HCT116 (cell line): ENCODE results near the gene ASB15. TPM values are rescaled to one million over a fixed set of nuclear protein-coding genes. Genes with fewer than 3 reads are reported as not detected.

Experiments
- ATAC-seq: fragments of 200-7000 bp; cut with Tn5 transposase; 2 replicates; pipeline ENCODE4 v1.9.1; 2020; ENCODE audit warnings: mild to moderate bottlenecking, moderate library complexity
- BruUV-seq: library from RNA; stranded (reverse); fragments of 400-500 nt; replicated peaks from 2 replicates; lab custom pipeline; 2021; lab: Mats Ljungman, UMichigan
- CTCF ChIA-PET: fragments of 300-600 bp; sonication (Branson Sonifier 250); formaldehyde crosslinking; loops from one replicate; lab custom pipeline; 2021; ENCODE audit warnings: antibody characterized with exemption; lab: Charles Lee
- POLR2A ChIA-PET: fragments of 300-600, 350-600 bp; sonication (Branson Sonifier 250); formaldehyde crosslinking; loops from one replicate; lab custom pipeline; 2021; ENCODE audit warnings: antibody characterized with exemption; lab: Charles Lee
- RAD21 ChIA-PET, 2 experiments: fragments of 300-600 bp; sonication (Branson Sonifier 250); formaldehyde crosslinking; loops; one replicate each; lab custom pipeline; 2023; ENCODE audit warnings: low total read pairs in 2 of 2; ENCODE audit not compliant: uncharacterized antibody in 2 of 2, unreplicated experiment in 2 of 2, low non-redundant PET in 1 of 2; lab: Charles Lee
- DNase-seq: peaks from one replicate; pipeline ENCODE4 v3.0.0-alpha.2; 2010; ENCODE audit warnings: low read depth, low spot score
- H2AFZ ChIP-seq: fragments of 200-600 bp; shearing (Covaris generic), sonication (generic); 2 replicates; pipeline ENCODE4 v1.6.1; 2017; ENCODE audit warnings: low read depth, mixed run types, mixed read lengths, antibody characterized with exemption, low read length; ENCODE audit not compliant: poor library complexity, severe bottlenecking
- H3K27ac ChIP-seq: 2 replicates; pipeline ENCODE4 v1.5.1; 2012; ENCODE audit warnings: low read depth, low read length
- H3K27me3 ChIP-seq: fragments of 200-600 bp; sonication (generic); 2 replicates; pipeline ENCODE4 v1.6.1; 2016; ENCODE audit warnings: mixed run types, low read length, mixed read lengths; ENCODE audit not compliant: insufficient read depth
- H3K36me3 ChIP-seq, 2 experiments: fragments of 200-500 bp in 1 of 2; fragments of 200-600 bp in 1 of 2; sonication (Bioruptor generic) in 1 of 2; sonication (generic) in 1 of 2; 2 replicates each; pipeline versions ENCODE4 v1.5.1 to v1.6.1; 2014 to 2016; ENCODE audit warnings: low read length in 2 of 2, inconsistent platforms in 1 of 2, mixed read lengths in 1 of 2, mixed run types in 1 of 2; ENCODE audit not compliant: insufficient read depth in 2 of 2, control insufficient read depth in 1 of 2
- H3K4me1 ChIP-seq, 2 experiments: fragments of 200-600 bp in 1 of 2; sonication (generic) in 1 of 2; 2 replicates each; pipeline versions ENCODE4 v1.5.1 to v1.6.1; 2012 to 2017; ENCODE audit warnings: low read length in 2 of 2, inconsistent platforms in 1 of 2, mild to moderate bottlenecking in 1 of 2, mixed read lengths in 1 of 2, mixed run types in 1 of 2, moderate library complexity in 1 of 2; ENCODE audit not compliant: insufficient read depth in 2 of 2, control insufficient read depth in 1 of 2
- H3K4me2 ChIP-seq: fragments of 200-600 bp; sonication (generic); 2 replicates; pipeline ENCODE4 v1.6.1; 2017; ENCODE audit warnings: mixed run types, low read length, mixed read lengths
- H3K4me3 ChIP-seq, 2 experiments: fragments of 200-600 bp in 1 of 2; sonication (generic) in 1 of 2; replicated peaks in 1 of 2; 2 replicates each; pipeline ENCODE4 v1.5.1; 2011 to 2016; ENCODE audit warnings: low read length in 2 of 2, control low read depth in 1 of 2, low read depth in 1 of 2, mild to moderate bottlenecking in 1 of 2, mixed read lengths in 1 of 2, mixed run types in 1 of 2
- H3K79me2 ChIP-seq: fragments of 200-600 bp; sonication (generic); 2 replicates; pipeline ENCODE4 v1.6.1; 2017; ENCODE audit warnings: mild to moderate bottlenecking, mixed run types, low read length, moderate library complexity, mixed read lengths; ENCODE audit not compliant: insufficient read depth
- H3K9ac ChIP-seq: fragments of 200-600 bp; sonication (generic); 2 replicates; pipeline ENCODE4 v1.6.1; 2016; ENCODE audit warnings: low read length, mixed read lengths
- H3K9me2 ChIP-seq: fragments of 200-600 bp; sonication (generic), shearing (Covaris generic); 2 replicates; pipeline ENCODE4 v1.6.1; 2017; ENCODE audit warnings: mixed run types, mild to moderate bottlenecking, moderate library complexity; ENCODE audit not compliant: insufficient read depth
- H3K9me3 ChIP-seq, 2 experiments: fragments of 200-500 bp in 1 of 2; fragments of 200-600 bp in 1 of 2; sonication (Bioruptor generic) in 1 of 2; sonication (generic) in 1 of 2; 2 replicates each; pipeline ENCODE4 v1.6.1; 2014 to 2017; ENCODE audit warnings: low read length in 2 of 2, mixed read lengths in 2 of 2, inconsistent platforms in 1 of 2, low read depth in 1 of 2, mild to moderate bottlenecking in 1 of 2, mixed run types in 1 of 2, moderate library complexity in 1 of 2; ENCODE audit not compliant: control insufficient read depth in 1 of 2, insufficient read depth in 1 of 2
- H4K20me1 ChIP-seq: fragments of 200-600 bp; sonication (generic), shearing (Covaris generic); 2 replicates; pipeline ENCODE4 v1.6.1; 2017; ENCODE audit warnings: mixed run types, mild to moderate bottlenecking, moderate library complexity; ENCODE audit not compliant: insufficient read depth
- CBX3 ChIP-seq: IDR thresholded peaks from 2 replicates; pipeline ENCODE4 v1.6.1; 2012; ENCODE audit warnings: low read depth
- CEBPB ChIP-seq: IDR thresholded peaks from 2 replicates; pipeline ENCODE4 v1.6.1; 2012; ENCODE audit warnings: low read depth
- CTCF ChIP-seq, 3 experiments: fragments of 200-600 bp in 1 of 3; sonication (generic) in 1 of 3; IDR thresholded peaks in 2 of 3; conservative IDR thresholded peaks in 1 of 3; 2 replicates each; pipeline ENCODE4 v1.5.1; 2012 to 2017; ENCODE audit warnings: low read depth in 2 of 3, low read length in 2 of 3, antibody characterized with exemption in 1 of 3, borderline replicate concordance in 1 of 3, control low read depth in 1 of 3, mild to moderate bottlenecking in 1 of 3, mixed read lengths in 1 of 3, mixed run types in 1 of 3, moderate library complexity in 1 of 3; ENCODE audit not compliant: insufficient read depth in 1 of 3
- EGR1 ChIP-seq: IDR thresholded peaks from 2 replicates; pipeline ENCODE4 v1.6.1; 2012; ENCODE audit warnings: low read depth
- ELF1 ChIP-seq: IDR thresholded peaks from 2 replicates; pipeline ENCODE4 v1.6.1; 2012; ENCODE audit warnings: low read depth, borderline replicate concordance
- EZH2phosphoT487 ChIP-seq: fragments of 200-600 bp; IDR thresholded peaks from 2 replicates; pipeline ENCODE4 v1.6.1; 2018; ENCODE audit warnings: antibody characterized with exemption, borderline replicate concordance
- FOSL1 ChIP-seq: IDR thresholded peaks from 2 replicates; pipeline ENCODE4 v1.6.1; 2012; ENCODE audit warnings: low read depth
- JUND ChIP-seq: IDR thresholded peaks from 2 replicates; pipeline ENCODE4 v1.6.1; 2012
- MAX ChIP-seq: IDR thresholded peaks from 2 replicates; pipeline ENCODE4 v1.6.1; 2012
- POLR2A ChIP-seq: IDR thresholded peaks from 2 replicates; pipeline ENCODE4 v1.7.0; 2011; ENCODE audit warnings: borderline replicate concordance; ENCODE audit not compliant: insufficient read depth, insufficient read length; ENCODE audit errors: extremely low read depth
- SP1 ChIP-seq: IDR thresholded peaks from 2 replicates; pipeline ENCODE4 v1.6.1; 2012; ENCODE audit warnings: low read depth
- SRF ChIP-seq: IDR thresholded peaks from 2 replicates; pipeline ENCODE4 v1.6.1; 2012; ENCODE audit warnings: low read depth
- TCF7L2 ChIP-seq: IDR thresholded peaks from 2 replicates; pipeline ENCODE4 v1.7.0; 2011; ENCODE audit warnings: borderline replicate concordance, inconsistent platforms; ENCODE audit not compliant: insufficient read depth, insufficient read length; ENCODE audit errors: extremely low read depth
- YY1 ChIP-seq: IDR thresholded peaks from 2 replicates; pipeline ENCODE4 v1.6.1; 2011; ENCODE audit warnings: low read length, low read depth, moderate library complexity, mild to moderate bottlenecking; ENCODE audit not compliant: insufficient replicate concordance; ENCODE audit errors: extremely low read depth
- ZFX ChIP-seq: fragments of 450-650 bp; IDR thresholded peaks from 2 replicates; pipeline ENCODE4 v1.6.1; 2017
- intact Hi-C: fragments of 100-400 bp; cut with micrococcal nuclease; formaldehyde crosslinking; loops from 2 replicates; pipeline ENCODE4 v1.10.0; 2022
- total RNA-seq: library from RNA; stranded (reverse); gene quantifications from one replicate; pipeline ENCODE4 v1.2.1, GENCODE V29; 2021; ENCODE audit not compliant: unreplicated experiment
- TF ChIP-seq, protein P1 (sequence below): IDR thresholded peaks from 2 replicates; pipeline ENCODE4 v1.6.1; 2012

ASB15 gene
- total RNA-seq, 1 experiment from 2014 or later: not detected

DNA sequence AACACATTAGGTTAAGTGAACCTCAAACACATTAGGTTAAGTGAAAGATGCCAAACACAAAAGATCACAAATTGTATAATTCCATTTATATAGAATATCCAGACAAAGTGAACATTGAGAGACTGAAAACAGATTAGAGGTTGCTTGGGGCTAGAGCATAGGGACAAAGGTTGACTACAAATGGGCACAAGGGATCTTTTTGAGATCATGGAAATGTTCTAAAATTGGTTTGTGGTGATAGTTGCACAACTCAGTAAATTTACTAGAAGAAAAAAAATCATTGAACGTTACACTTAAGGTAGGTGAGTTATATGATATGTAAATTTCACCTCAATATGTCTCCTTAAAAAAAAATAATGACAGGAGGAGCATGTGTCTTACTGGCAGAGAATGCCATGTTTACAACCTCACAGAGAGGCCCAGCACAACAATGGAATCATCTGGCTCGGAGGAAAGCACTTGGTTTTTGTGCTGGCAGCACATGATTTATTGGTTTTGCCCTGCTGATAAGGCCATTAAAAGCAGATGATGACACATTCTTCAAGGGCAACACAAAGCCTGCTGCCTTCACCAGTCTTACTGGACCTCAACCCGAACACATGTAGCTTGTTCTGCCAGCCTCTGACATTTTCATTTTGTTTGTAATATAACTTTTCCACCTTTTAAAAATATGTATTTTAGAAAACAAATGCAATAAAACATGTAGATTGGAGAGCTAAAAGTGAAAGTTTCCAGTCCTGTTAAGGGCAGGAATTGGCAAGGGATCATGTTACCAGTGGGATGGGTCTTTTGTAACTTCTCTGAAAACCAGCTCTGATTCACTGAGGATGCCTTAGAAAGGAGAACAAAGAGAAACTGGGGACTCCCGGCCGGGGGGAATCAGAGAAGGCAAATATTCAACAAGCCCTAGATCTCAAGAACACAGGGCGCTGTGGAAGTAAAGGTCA is 42.1 kb downstream of the ASB15 start:
- H3K4me3 ChIP-seq: peak overlapping the region; percentile 1 to 49
- BruUV-seq: no TSS peak

More for the DNA sequence above, 42.1 kb downstream of the ASB15 start:
- peak overlapping the region; percentile 78 for H3K4me2 ChIP-seq
- DNase-seq: peak; percentile 66
- CTCF ChIA-PET: interaction anchor here (0.9 to 1.8 kb wide), 5 partner anchors 8 to 228 kb away, joined by 3 to 7 read pairs (median 5); no protein-coding TSS in a partner anchor
- TF ChIP-seq CBX3 (peak; percentile 79), TCF7L2 (peak; percentile 66), SRF (peak; percentile 97), ELF1 (no peak), CEBPB (peak; percentile 49), FOSL1 (peak; percentile 54; the same call in 1 of the 2 replicates), ZFX (no peak), MAX (peak; percentile 67), CTCF (IDR thresholded peaks at IDR 0.05 in 2 of 3, conservative IDR thresholded peaks at IDR 0.05 in 1 of 3; ENCODE audit: borderline replicate concordance in 1 of 3, insufficient read depth in 1 of 3, low read depth in 2 of 3, low read length in 2 of 3) (no peak), JUND (peak; percentile 64), YY1 (peak; percentile 5), POLR2A (no peak), EZH2phosphoT487 (no peak), SP1 (peak; percentile 63), EGR1 (no peak)
- TF ChIP-seq, protein P1, sequence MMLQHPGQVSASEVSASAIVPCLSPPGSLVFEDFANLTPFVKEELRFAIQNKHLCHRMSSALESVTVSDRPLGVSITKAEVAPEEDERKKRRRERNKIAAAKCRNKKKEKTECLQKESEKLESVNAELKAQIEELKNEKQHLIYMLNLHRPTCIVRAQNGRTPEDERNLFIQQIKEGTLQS: 0 out of 2 replicates have a peak, but pooled peaks have one; percentile 44
- TF ChIP-seq, all 23 proteins: peak for 10
- Histone ChIP-seq H4K20me1 (no peaks in the 10 kb centered on the region), H3K9ac (peak overlapping the region; percentile 18; the same call in 1 of the 2 replicates), H3K27me3 (no peaks in the 10 kb centered on the region), H3K4me1 (peaks cover 13 to 33% of the 10 kb centered on the region in 2 experiments; a peak in 3 of 4 replicates), H3K79me2 (no peaks in the 10 kb centered on the region), H3K27ac (peak overlapping the region; percentile 2), H3K36me3 (no peaks in the 10 kb centered on the region), H3K9me3 (no peaks in the 10 kb centered on the region), H2AFZ (peak overlapping the region; percentile 97), H3K9me2 (no peaks in the 10 kb centered on the region; the same call in 1 of the 2 replicates)
- intact Hi-C loops: no loop called here
- ChIA-PET POLR2A (no interaction called here), RAD21 (no interaction called here)
- ATAC-seq: peak; percentile 82
